ENCODE results near the gene BACE1. TPM values are rescaled to one million over a fixed set of nuclear protein-coding genes. Genes with fewer than 3 reads are reported as not detected.

The BACE1 gene
- total RNA-seq, 1 experiment from 2014 or later, result 10.2 TPM

- H3K4me2 ChIP-seq (ENCODE audit: insufficient read depth, insufficient read length, low read length), result no peak overlapping the region
- no peak overlapping the region for H2BK120ac ChIP-seq (ENCODE audit: low read depth, low read length, poor library complexity, severe bottlenecking)
- no peaks in the 10 kb centered on the region for H3K27me3 ChIP-seq (ENCODE audit: insufficient read depth, low read length)
- no peak overlapping the region for H3K23ac ChIP-seq (ENCODE audit: insufficient read length, low read depth, low read length)
- peaks cover 5 to 26% (median 11%) of the 10 kb centered on the region in 3 experiments for H3K36me3 Mint-ChIP-seq (ENCODE audit: insufficient read depth in 1 of 3, low read depth in 3 of 3)
- no peak for DNase-seq
- no peak overlapping the region for H4K91ac ChIP-seq (ENCODE audit: insufficient read length, low read depth, low read length)
- H3K9ac ChIP-seq (ENCODE audit: extremely low read depth, insufficient read length, low read length), result no peak overlapping the region
- H2BK15ac ChIP-seq (ENCODE audit: low read depth, low read length), result no peak overlapping the region
- no peak overlapping the region for H3T11ph ChIP-seq (ENCODE audit: low read length)
- no peaks in the 10 kb centered on the region for H3K79me2 ChIP-seq (ENCODE audit: insufficient read depth, low read length)
- H2AK5ac ChIP-seq (ENCODE audit: insufficient read length, low read length), result no peak overlapping the region
- H2BK5ac ChIP-seq (ENCODE audit: insufficient read length, low read length), result no peak overlapping the region
- no peak overlapping the region for H3K27ac ChIP-seq (ENCODE audit: insufficient read length, low read depth, low read length)
- H4K20me1 ChIP-seq (ENCODE audit: control insufficient read depth, insufficient read depth, insufficient read length), result no peaks in the 10 kb centered on the region
- H3K4me1 Mint-ChIP-seq, result peaks cover 11% of the 10 kb centered on the region in 2 experiments; a peak in 3 of 4 replicates
- peaks cover 8% of the 10 kb centered on the region; the same call in 1 of the 2 replicates for H3K27me3 Mint-ChIP-seq (ENCODE audit: low read depth)
- H2AFZ ChIP-seq (ENCODE audit: low read length), result no peak overlapping the region
- H2BK20ac ChIP-seq (ENCODE audit: low read depth, low read length, poor library complexity, severe bottlenecking), result no peak overlapping the region
- no peak for TF ChIP-seq CTCF (conservative IDR thresholded peaks at IDR 0.05)
- no peak overlapping the region for H3K18ac ChIP-seq (ENCODE audit: insufficient read length, low read depth, low read length)
- H4K8ac ChIP-seq (replicated peaks; ENCODE audit: insufficient read length, low read depth, low read length), result no peak overlapping the region
- no peak overlapping the region for H3K27ac Mint-ChIP-seq
- H3K23me2 ChIP-seq (ENCODE audit: insufficient read length, low read depth, low read length, poor library complexity, severe bottlenecking), result no peaks in the 10 kb centered on the region
- H2BK12ac ChIP-seq (ENCODE audit: insufficient read length, low read depth, low read length), result no peak overlapping the region
- H3K9me3 ChIP-seq (ENCODE audit: control insufficient read depth, low read depth, low read length), result no peaks in the 10 kb centered on the region
- no peak overlapping the region for H3K14ac ChIP-seq (ENCODE audit: insufficient read depth, low read length)
- no peaks in the 10 kb centered on the region for H3K9me3 Mint-ChIP-seq
- no CpG with 5 or more reads among the region's 2 CpGs for WGBS (ENCODE audit: extremely low coverage, insufficient read length, low lambda C conversion rate)
- H3K4me3 Mint-ChIP-seq, result no peak overlapping the region
- no peaks in the 10 kb centered on the region for H3K4me1 ChIP-seq (ENCODE audit: insufficient read depth, low read length)
- H3K79me1 ChIP-seq (ENCODE audit: insufficient read depth, low read depth, low read length, poor library complexity, severe bottlenecking), result no peaks in the 10 kb centered on the region
- no peak overlapping the region for H3K4ac ChIP-seq (ENCODE audit: low read depth, low read length)
- H3K56ac ChIP-seq (ENCODE audit: insufficient read length, low read depth, low read length), result no peak overlapping the region
- no peak overlapping the region for H4K5ac ChIP-seq (ENCODE audit: insufficient read length, low read depth, low read length)
Measured at GRCh38 chr11:117269856-117270255, 46.2 kb downstream of the BACE1 start.
